IPS-20b (cell line): Measurements from ENCODE around the gene NR0B2.

Experiments used
- H3K27ac ChIP-seq: one replicate; pipeline ENCODE4 v1.5.1; 2013; ENCODE audit warnings: low read length
- H3K27me3 ChIP-seq: 2 replicates; pipeline ENCODE4 v1.6.1; 2013; ENCODE audit warnings: mild to moderate bottlenecking, low read length, inconsistent platforms; ENCODE audit not compliant: insufficient read depth
- H3K36me3 ChIP-seq: 2 replicates; pipeline ENCODE4 v1.6.1; 2013; ENCODE audit warnings: low read depth, mild to moderate bottlenecking, inconsistent platforms, low read length, moderate library complexity; ENCODE audit not compliant: insufficient read depth
- H3K4me1 ChIP-seq: 2 replicates; pipeline ENCODE4 v1.6.1; 2013; ENCODE audit warnings: mild to moderate bottlenecking, control low read depth, inconsistent platforms, low read length, moderate library complexity; ENCODE audit not compliant: insufficient read depth
- H3K4me3 ChIP-seq: 2 replicates; pipeline ENCODE4 v1.5.1; 2013; ENCODE audit warnings: mild to moderate bottlenecking, low read length, inconsistent platforms
- H3K9ac ChIP-seq: 2 replicates; pipeline ENCODE4 v1.6.1; 2013; ENCODE audit warnings: low read depth, mild to moderate bottlenecking, inconsistent platforms, low read length, moderate library complexity
- H3K9me3 ChIP-seq: 2 replicates; pipeline ENCODE4 v1.6.1; 2013; ENCODE audit warnings: mild to moderate bottlenecking, low read depth, low read length, inconsistent platforms; ENCODE audit not compliant: insufficient read depth

NR0B2 gene

DNA sequence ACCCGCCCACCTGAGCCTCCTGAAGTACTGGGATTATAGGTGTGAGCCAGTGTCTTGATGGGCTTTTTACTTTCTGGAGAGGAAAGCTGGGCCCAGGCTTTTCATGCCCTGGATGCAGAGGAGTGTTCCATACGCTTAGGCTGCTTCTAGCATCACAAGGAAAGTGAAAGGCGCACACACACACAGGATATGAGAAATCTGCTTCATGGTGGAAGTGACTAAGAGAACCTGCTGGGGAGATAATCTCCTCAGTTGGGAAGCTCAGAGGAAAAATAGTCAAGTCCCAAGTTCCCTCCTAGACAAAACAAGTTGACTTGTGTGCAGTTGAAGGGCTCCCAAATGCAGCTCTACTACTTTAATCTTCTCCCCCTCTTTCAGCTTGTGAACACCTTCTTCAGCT, 9.9 kb upstream of the NR0B2 start:
- H3K9me3 ChIP-seq, result no peaks in the 10 kb centered on the region
- H3K36me3 ChIP-seq, result peaks cover 50% of the 10 kb centered on the region
- no peaks in the 10 kb centered on the region for H3K4me1 ChIP-seq
- H3K4me3 ChIP-seq, result no peak overlapping the region
- no peaks in the 10 kb centered on the region for H3K27me3 ChIP-seq
- no peak overlapping the region for H3K9ac ChIP-seq
- H3K27ac ChIP-seq, result no peak overlapping the region

DNA sequence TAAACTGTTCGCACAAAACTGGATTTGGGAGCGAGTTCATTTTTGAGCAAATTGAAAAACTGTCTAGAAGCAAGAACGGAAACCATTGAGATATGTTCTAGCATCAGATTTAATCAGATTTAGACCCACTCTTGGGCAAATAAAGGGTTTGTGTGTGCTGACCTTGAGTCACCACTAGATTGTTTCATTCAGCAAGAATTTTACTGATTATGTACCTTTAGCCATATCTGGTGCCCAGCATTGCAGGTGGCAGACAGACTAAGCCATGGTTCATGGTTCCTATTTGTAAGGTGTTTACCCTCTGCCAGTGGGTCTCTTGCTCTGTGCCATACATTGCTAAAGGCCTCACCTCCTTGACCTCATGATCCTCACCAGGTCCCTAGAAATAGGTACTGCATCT, 9.1 kb upstream of the NR0B2 start:
- H3K27ac ChIP-seq, result no peak overlapping the region
- no peaks in the 10 kb centered on the region for H3K27me3 ChIP-seq
- peaks cover 42% of the 10 kb centered on the region for H3K36me3 ChIP-seq
- H3K4me3 ChIP-seq, result peak overlapping the region; percentile 99
- H3K9ac ChIP-seq, result peak overlapping the region; percentile 98; the same call in 1 of the 2 replicates
- no peaks in the 10 kb centered on the region for H3K9me3 ChIP-seq
- H3K4me1 ChIP-seq, result no peaks in the 10 kb centered on the region

DNA sequence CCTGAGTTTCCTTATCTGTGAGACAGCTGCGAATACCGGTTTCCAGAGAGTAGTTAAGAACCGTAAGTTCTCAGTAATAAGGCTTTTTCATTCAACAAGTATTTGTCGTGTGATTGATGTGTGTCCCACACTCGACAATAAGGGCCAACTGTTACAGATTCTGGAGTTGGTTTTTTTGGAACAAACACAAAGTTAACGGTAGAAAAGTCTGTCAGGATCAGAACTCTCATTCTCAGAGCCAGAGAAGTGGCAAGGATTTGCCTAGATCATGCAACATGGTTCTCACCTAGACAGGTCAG, 8.6 kb upstream of the NR0B2 start:
- Histone ChIP-seq H3K27ac (peak overlapping the region; percentile 53), H3K4me3 (peak overlapping the region; percentile 99)

DNA sequence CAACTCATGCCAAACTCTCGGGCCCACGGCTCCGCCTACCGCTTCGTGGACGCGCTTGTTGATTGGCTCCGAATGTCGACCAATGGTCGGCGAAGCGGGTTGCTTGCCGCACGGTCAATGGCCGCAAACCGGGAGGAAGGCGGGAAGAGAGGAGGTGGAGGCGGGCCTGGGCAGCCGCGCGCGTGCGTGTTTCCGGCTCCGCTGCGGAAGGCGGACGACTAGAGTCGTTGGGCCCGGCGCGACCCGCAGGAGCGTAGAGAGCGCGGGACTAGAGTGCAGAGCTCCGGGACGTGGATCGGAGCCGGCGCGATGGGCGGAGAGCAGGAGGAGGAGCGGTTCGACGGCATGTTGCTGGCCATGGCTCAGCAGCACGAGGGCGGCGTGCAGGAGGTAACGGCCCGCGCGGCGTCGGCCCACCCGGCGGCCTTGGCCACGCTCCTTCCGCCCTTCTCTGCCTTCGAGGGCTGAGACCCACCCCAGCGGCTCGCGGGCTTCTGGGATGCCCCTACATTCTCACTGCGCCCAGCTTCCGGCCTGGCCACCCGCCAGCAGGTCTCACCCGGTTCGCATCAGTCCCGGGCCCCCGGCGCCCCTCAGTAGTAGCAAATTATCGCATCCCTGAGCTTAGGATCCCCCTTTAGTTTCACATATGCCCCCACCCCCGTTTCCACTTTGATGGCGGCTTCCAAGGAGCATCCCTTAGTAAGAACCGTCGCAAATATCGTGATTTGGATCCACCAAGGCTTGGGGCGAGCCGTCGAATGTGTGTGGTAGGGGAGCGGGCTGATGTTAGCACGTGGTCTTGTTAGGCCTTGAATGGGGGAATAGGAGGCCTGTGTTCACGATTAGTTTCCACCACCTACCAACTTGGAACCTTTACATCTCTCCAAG, 8.0 kb upstream of the NR0B2 start, which contains the start of gene NUDC:
Gene NUDC, plus strand, starts transcription at position 204 of the 891 bp plus-strand sequence. Its CDS starts 106 bp downstream, at position 310.
- no peaks in the 10 kb centered on the region for H3K27me3 ChIP-seq
- peak within 1 kb of the TSS; percentile 53 for H3K27ac ChIP-seq
- H3K9ac ChIP-seq, result peak within 1 kb of the TSS; percentile 98
- no peaks in the 10 kb centered on the region for H3K9me3 ChIP-seq
- no peaks in the 10 kb centered on the region for H3K4me1 ChIP-seq
- peak within 1 kb of the TSS; percentile 99 for H3K4me3 ChIP-seq
- peaks cover 32% of the 10 kb centered on the region for H3K36me3 ChIP-seq

More for the DNA sequence above, 8.6 kb upstream of the NR0B2 start:
- peak overlapping the region; percentile 98 for H3K9ac ChIP-seq
- no peaks in the 10 kb centered on the region for H3K4me1 ChIP-seq
- H3K36me3 ChIP-seq, result peaks cover 37% of the 10 kb centered on the region
- H3K9me3 ChIP-seq, result no peaks in the 10 kb centered on the region
- H3K27me3 ChIP-seq, result no peaks in the 10 kb centered on the region

DNA sequence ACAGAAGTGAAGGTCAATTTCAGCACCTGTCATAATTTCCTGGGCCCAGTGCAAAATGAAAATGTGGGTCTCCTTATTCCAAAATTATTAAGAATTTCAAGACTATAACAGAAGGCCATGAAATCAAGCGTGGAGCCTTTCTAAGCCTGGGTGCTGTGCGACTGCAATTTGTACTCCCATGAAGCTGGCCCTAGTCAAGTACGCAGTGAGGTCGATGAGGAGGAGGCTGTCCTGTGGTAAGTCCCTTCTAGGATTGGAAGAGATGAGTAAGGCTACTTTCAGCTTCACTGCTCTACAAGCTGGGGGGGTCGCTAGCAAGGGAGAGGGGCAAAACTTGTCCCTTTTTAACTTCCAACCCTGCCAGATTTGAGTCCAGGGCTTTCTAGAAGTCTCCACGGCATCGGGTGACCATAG, 7.4 kb upstream of the NR0B2 start:
- H3K4me3 ChIP-seq, result peak overlapping the region; percentile 99
- peaks cover 25% of the 10 kb centered on the region for H3K36me3 ChIP-seq
- H3K9ac ChIP-seq, result peak overlapping the region; percentile 14; the same call in 1 of the 2 replicates
- H3K27me3 ChIP-seq, result no peaks in the 10 kb centered on the region
- H3K4me1 ChIP-seq, result no peaks in the 10 kb centered on the region
- H3K27ac ChIP-seq, result no peak overlapping the region
- H3K9me3 ChIP-seq, result no peaks in the 10 kb centered on the region

DNA sequence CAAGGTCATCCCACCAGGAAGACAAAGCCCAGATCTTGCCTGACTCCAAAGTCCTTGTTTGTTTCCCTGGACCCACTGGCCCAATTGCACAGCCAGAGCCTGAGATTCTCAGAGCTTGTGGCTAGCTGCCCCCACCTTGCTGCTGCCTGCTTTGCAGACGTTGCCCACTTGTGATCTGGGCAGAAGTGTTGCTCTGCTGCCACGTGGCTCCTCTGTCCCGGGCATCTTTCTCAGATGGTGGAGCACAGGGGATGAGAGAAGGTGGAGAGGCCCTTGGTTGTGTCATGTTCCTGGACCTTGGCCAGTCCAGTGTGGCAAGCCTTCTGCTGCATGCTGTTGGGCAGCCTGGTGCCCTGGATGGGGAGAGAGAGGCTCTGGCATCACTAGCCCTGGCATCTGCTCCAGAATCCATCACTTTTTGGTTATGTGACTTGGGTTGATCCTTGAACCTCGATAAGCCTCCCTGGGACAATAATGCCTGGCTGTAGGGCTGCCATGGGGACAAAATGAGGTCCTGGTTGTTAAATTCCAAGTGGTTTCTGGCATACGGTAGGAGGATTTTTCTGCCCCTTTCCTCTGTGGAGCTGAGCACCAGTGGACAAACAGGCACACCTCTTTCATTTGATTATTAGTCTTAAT, 1.5 kb upstream of the NR0B2 start:
- H3K27me3 ChIP-seq, result no peaks in the 10 kb centered on the region
- no peak overlapping the region for H3K27ac ChIP-seq
- H3K4me3 ChIP-seq, result no peak overlapping the region
- no peaks in the 10 kb centered on the region for H3K9me3 ChIP-seq
- H3K36me3 ChIP-seq, result no peaks in the 10 kb centered on the region
- H3K9ac ChIP-seq, result no peak overlapping the region
- no peaks in the 10 kb centered on the region for H3K4me1 ChIP-seq

DNA sequence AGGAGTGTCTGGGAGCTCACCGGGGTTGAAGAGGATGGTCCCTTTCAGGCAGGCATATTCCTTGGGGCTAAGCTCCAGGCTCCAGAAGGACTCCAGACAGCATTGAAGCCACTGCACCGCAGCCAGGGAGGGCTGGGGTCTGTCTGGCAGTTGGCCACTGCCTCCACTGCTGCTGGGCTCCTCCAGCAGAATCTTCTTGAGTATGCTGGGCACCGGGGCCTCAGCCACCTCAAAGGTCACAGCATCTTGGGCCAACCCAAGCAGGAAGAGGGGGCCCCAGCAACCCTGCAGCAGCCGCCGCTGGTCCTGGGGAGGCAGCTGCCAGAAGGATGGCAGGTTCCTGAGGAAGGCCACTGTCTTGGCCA, 404 bp downstream of the NR0B2 start:
- H3K36me3 ChIP-seq, result no peaks in the 10 kb centered on the region
- no peak overlapping the region for H3K27ac ChIP-seq
- H3K4me1 ChIP-seq, result no peaks in the 10 kb centered on the region
- H3K4me3 ChIP-seq, result no peak overlapping the region
- no peak overlapping the region for H3K9ac ChIP-seq
- no peaks in the 10 kb centered on the region for H3K27me3 ChIP-seq
- H3K9me3 ChIP-seq, result no peaks in the 10 kb centered on the region

DNA sequence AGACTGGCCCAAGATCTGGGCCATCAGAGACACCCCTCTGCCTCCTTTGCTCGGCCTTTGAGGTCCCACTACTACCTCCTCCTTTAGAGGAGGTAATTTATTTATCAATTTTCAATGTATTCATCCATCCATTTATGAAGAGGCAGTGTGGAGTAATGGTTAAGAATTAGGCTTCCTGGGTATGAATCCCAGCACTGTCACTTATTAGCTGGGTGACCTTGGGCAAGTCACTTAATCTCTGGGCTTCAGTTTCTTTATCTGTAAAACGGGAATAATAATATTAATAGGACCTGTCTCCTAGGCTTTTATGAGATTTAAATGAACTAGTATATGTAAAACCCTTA, 1.7 kb downstream of the NR0B2 start:
- Histone ChIP-seq H3K9me3 (no peaks in the 10 kb centered on the region), H3K27ac (no peak overlapping the region), H3K4me3 (no peak overlapping the region), H3K4me1 (no peaks in the 10 kb centered on the region), H3K9ac (no peak overlapping the region), H3K36me3 (no peaks in the 10 kb centered on the region), H3K27me3 (no peaks in the 10 kb centered on the region)

DNA sequence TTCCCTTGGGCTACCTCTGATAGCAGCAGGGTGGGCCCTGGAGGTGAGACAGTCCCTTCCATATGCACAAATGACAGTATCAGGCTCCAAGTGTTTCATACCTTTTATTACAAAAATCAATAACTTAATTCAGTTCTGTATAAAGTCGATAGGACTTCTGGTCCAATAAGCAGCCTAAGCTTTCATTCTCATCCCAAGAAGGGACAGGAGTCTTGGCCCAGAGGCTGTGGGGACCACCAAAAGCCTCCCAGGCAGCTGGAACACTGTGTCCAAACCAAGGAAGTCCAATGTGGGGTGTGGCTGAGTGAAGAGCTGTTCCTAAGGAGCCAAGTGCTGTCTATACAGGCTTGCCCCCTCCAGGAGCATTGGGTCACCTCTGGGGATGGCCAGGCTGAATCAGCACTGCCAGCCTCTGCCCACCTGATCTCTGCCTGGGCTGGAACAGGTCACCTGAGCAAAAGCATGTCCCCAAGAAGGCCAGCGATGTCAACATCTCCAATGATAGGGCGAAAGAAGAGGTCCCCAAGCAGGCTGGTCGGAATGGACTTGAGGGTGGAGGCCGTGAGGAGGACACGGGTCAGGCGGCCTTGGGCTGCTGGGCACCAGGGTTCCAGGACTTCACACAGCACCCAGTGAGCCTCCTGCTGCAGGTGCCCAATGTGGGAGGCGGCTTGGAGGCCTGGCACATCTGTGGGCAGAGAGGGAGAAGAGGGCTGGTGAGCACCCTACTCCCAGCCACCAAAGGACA, 2.2 kb downstream of the NR0B2 start:
- no peak overlapping the region for H3K4me3 ChIP-seq
- no peaks in the 10 kb centered on the region for H3K27me3 ChIP-seq
- no peaks in the 10 kb centered on the region for H3K4me1 ChIP-seq
- H3K36me3 ChIP-seq, result no peaks in the 10 kb centered on the region
- H3K27ac ChIP-seq, result no peak overlapping the region
- H3K9me3 ChIP-seq, result no peaks in the 10 kb centered on the region
- no peak overlapping the region for H3K9ac ChIP-seq

DNA sequence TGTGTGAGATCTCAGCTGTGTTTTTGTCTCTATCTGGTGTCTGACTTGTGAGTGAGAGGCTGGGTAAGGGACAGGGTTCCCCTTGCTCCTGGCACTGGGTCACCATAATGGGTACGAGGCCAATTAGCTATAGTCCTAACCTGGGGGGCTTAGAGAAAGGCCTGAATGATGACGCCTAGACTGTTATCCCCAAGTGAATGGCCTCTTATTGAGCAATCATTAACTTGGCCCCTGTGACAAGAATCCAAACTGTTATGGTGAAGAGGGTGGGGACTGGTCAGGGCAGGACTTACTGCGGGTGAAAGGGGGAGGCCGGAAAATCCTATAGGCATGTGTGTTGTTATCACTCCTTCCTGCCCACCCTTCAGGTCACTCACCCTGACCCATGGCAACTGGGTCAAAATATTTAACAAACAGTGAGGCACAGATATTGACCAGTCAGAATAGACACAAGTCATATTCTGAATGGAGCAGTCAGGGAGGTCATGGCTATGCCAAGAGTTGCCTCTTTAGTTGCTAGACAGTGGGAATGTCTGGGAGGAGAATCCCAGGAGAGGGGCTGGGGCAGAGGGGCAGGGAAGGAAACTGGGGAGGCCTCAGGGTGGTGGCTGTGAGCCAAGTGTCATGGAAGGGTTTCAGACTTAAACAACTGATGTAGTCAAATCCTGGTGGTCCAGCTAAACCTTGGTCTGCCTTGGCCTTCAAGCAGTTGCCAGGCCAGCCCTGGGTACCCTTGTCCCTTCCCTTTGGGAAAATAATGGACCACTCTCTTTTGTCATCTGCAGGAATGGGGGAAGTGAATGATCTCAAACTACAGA, 3.2 kb downstream of the NR0B2 start:
- no peaks in the 10 kb centered on the region for H3K36me3 ChIP-seq
- H3K4me3 ChIP-seq, result no peak overlapping the region
- H3K4me1 ChIP-seq, result no peaks in the 10 kb centered on the region
- H3K27me3 ChIP-seq, result no peaks in the 10 kb centered on the region
- H3K9me3 ChIP-seq, result no peaks in the 10 kb centered on the region
- no peak overlapping the region for H3K9ac ChIP-seq
- H3K27ac ChIP-seq, result no peak overlapping the region

DNA sequence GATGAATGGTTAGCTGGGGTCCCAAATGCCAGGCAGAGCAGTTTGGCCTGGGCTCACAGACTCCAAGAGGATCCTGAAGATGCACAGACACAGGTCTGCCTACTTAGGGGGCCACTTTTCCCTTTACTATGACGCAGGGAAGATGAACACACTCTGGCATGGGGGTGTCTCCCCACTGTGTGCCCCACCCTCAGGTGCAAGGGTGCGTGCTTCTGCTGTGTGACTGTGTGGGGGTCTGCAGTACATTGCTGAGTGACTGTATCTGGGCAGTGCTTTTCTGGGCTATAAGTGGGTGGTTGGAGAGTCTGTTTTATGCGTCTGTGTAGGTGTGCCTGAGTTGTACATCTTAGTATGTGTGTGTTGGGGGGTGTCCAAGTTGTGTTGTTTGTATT, 3.8 kb downstream of the NR0B2 start:
- Histone ChIP-seq H3K36me3 (no peaks in the 10 kb centered on the region), H3K9me3 (no peaks in the 10 kb centered on the region), H3K27ac (no peak overlapping the region), H3K9ac (no peak overlapping the region), H3K4me3 (no peak overlapping the region), H3K4me1 (no peaks in the 10 kb centered on the region), H3K27me3 (no peaks in the 10 kb centered on the region)
